Thoracic aorta (tissue), 2 donors: ENCODE results near the gene GMDS. TPM values are rescaled to one million over a fixed set of nuclear protein-coding genes. Genes with fewer than 3 reads are reported as not detected.

Experiments
- ATAC-seq: fragments of 150-250 bp; one replicate; pipeline ENCODE4 v1.8.0; 2017; ENCODE audit warnings: low read depth; ENCODE audit not compliant: insufficient number of reproducible peaks, low FRiP score
- DNase-seq: peaks from one replicate; pipeline ENCODE4 v3.0.0-alpha.2; 2020; ENCODE audit warnings: low spot score
- H3K27ac ChIP-seq, 2 donors: fragments of 200-600 bp; sonication (generic); 1 replicate in 1 of 2; 2 replicates in 1 of 2; pipeline ENCODE4 v1.5.1; 2016; ENCODE audit warnings: mild to moderate bottlenecking in 2 of 2, moderate library complexity in 2 of 2
- H3K27me3 ChIP-seq: fragments of 200-600 bp; sonication (generic); replicated peaks from 2 replicates; pipeline ENCODE4 v1.6.0; 2016; ENCODE audit warnings: mild to moderate bottlenecking; ENCODE audit not compliant: insufficient read depth
- H3K36me3 ChIP-seq: fragments of 200-600 bp; sonication (generic); one replicate; pipeline ENCODE4 v1.5.1; 2016
- H3K4me1 ChIP-seq, 2 donors: fragments of 200-600 bp; sonication (generic); 1 replicate in 1 of 2; 2 replicates in 1 of 2; pipeline versions ENCODE4 v1.5.1 to v1.6.0; 2016; ENCODE audit warnings: low read depth in 2 of 2, mild to moderate bottlenecking in 1 of 2; ENCODE audit not compliant: control insufficient read depth in 1 of 2
- H3K4me3 ChIP-seq: fragments of 200-600 bp; sonication (generic); 2 replicates; pipeline ENCODE4 v1.5.1; 2016; ENCODE audit warnings: mild to moderate bottlenecking
- H3K9me3 ChIP-seq: fragments of 200-600 bp; sonication (generic); 2 replicates; pipeline ENCODE4 v1.5.1; 2016
- CTCF ChIP-seq: fragments of 200-600 bp; sonication (generic); IDR thresholded peaks from one replicate; pipeline ENCODE4 v1.5.1; 2019; ENCODE audit warnings: antibody characterized with exemption
- total RNA-seq, 2 donors: library from RNA; depleted of rRNA; stranded (reverse); fragments of >200 nt; gene quantifications; one replicate each; pipeline versions ENCODE4 v1.1.0 to v1.2.3, GENCODE V29; 2016

GMDS gene
- total RNA-seq, 2 donors from 2014 or later: 87.8 to 87.9 TPM

GRCh38 chr6:2208468-2208867, 36.9 kb downstream of the GMDS start:
- DNase-seq: no peak
- no peaks in the 10 kb centered on the region for H3K9me3 ChIP-seq
- H3K36me3 ChIP-seq: no peaks in the 10 kb centered on the region
- no peak overlapping the region for H3K4me3 ChIP-seq
- H3K27me3 ChIP-seq: no peaks in the 10 kb centered on the region
- H3K4me1 ChIP-seq: peaks cover under 1 to 2% of the 10 kb centered on the region in 2 donors
- H3K27ac ChIP-seq: no peak overlapping the region
- TF ChIP-seq CTCF: no peak
- no peak for ATAC-seq

- H3K9me3 ChIP-seq: no peaks in the 10 kb centered on the region
- no peak for DNase-seq
- H3K4me1 ChIP-seq: peaks cover 3 to 15% of the 10 kb centered on the region in 2 donors
- no peak for TF ChIP-seq CTCF
- no peak for ATAC-seq
- H3K36me3 ChIP-seq: no peaks in the 10 kb centered on the region
- H3K4me3 ChIP-seq: no peak overlapping the region
- H3K27ac ChIP-seq: no peak overlapping the region
- H3K27me3 ChIP-seq: no peaks in the 10 kb centered on the region
Observed at GRCh38 chr6:2205396-2205795, 40.0 kb downstream of the GMDS start.

- H3K9me3 ChIP-seq: no peaks in the 10 kb centered on the region
- no peaks in the 10 kb centered on the region for H3K36me3 ChIP-seq
- no peak overlapping the region for H3K27ac ChIP-seq
- peaks cover 3 to 15% of the 10 kb centered on the region in 2 donors for H3K4me1 ChIP-seq
- no peak for DNase-seq
- no peak for ATAC-seq
- no peaks in the 10 kb centered on the region for H3K27me3 ChIP-seq
- no peak for TF ChIP-seq CTCF
- no peak overlapping the region for H3K4me3 ChIP-seq
Observed at GRCh38 chr6:2204272-2204671, 41.1 kb downstream of the GMDS start.

GRCh38 chr6:2203264-2203663, 42.1 kb downstream of the GMDS start:
- H3K4me3 ChIP-seq: no peak overlapping the region
- no peak for DNase-seq
- H3K36me3 ChIP-seq: no peaks in the 10 kb centered on the region
- H3K27ac ChIP-seq: peak overlapping the region; percentile 27 to 45
- H3K27me3 ChIP-seq: no peaks in the 10 kb centered on the region
- ATAC-seq: no peak
- no peak for TF ChIP-seq CTCF
- H3K9me3 ChIP-seq: no peaks in the 10 kb centered on the region
- H3K4me1 ChIP-seq: peaks cover 3 to 15% of the 10 kb centered on the region in 2 donors

GRCh38 chr6:2197984-2198383, 47.4 kb downstream of the GMDS start:
- Histone ChIP-seq H3K9me3 (no peaks in the 10 kb centered on the region), H3K27ac (no peak overlapping the region), H3K4me3 (no peak overlapping the region), H3K4me1 (peaks cover 4 to 28% of the 10 kb centered on the region in 2 donors), H3K36me3 (no peaks in the 10 kb centered on the region), H3K27me3 (no peaks in the 10 kb centered on the region)
- ATAC-seq (no peak), DNase-seq (no peak)
- TF ChIP-seq CTCF: no peak
